ENCODE data around the gene PTPN2.
"Not testable (repeated sequence)": the region's sequence is repeated elsewhere in the genome, so short reads cannot be mapped to it uniquely, and the experiment has no call there.

Gene PTPN2

GRCh38 chr18:12883684-12884405, at the start of gene PTPN2:
PTPN2 (minus strand) TSS chr18:12884237; CDS start chr18:12884141, 96 bp downstream.
- DNase-seq = peak; percentile 94

- DNase-seq = no peak
Measured at GRCh38 chr18:12933327-12933726, 49.3 kb upstream of the PTPN2 start.

GRCh38 chr18:12930908-12931307, 46.9 kb upstream of the PTPN2 start:
- no peak for DNase-seq

GRCh38 chr18:12930376-12930775, 46.3 kb upstream of the PTPN2 start:
- no peak for DNase-seq

- DNase-seq = no peak
Measured at GRCh38 chr18:12929477-12930083, 45.5 kb upstream of the PTPN2 start.

GRCh38 chr18:12928641-12929040, 44.6 kb upstream of the PTPN2 start:
- no peak for DNase-seq

GRCh38 chr18:12928206-12928605, 44.2 kb upstream of the PTPN2 start:
- no peak for DNase-seq

GRCh38 chr18:12924616-12925015, 40.6 kb upstream of the PTPN2 start:
- no peak for DNase-seq

GRCh38 chr18:12922266-12922665, 38.2 kb upstream of the PTPN2 start:
- no peak for DNase-seq

- no peak for DNase-seq
Measured at GRCh38 chr18:12921178-12921577, 37.1 kb upstream of the PTPN2 start.

- no peak for DNase-seq
Measured at GRCh38 chr18:12911929-12912703, 28.1 kb upstream of the PTPN2 start.

- no peak for DNase-seq
Measured at GRCh38 chr18:12911025-12911928, 27.2 kb upstream of the PTPN2 start.

GRCh38 chr18:12908706-12909105, 24.7 kb upstream of the PTPN2 start:
- DNase-seq = no peak

- DNase-seq = no peak
Measured at GRCh38 chr18:12907258-12907925, 23.4 kb upstream of the PTPN2 start.

- no peak for DNase-seq
Measured at GRCh38 chr18:12906773-12907172, 22.7 kb upstream of the PTPN2 start.

GRCh38 chr18:12906119-12906518, 22.1 kb upstream of the PTPN2 start:
- DNase-seq = no peak

GRCh38 chr18:12904012-12904516, 20.0 kb upstream of the PTPN2 start:
- no peak for DNase-seq

- not testable (repeated sequence) for DNase-seq
Measured at GRCh38 chr18:12901208-12901607, 17.2 kb upstream of the PTPN2 start.

GRCh38 chr18:12896784-12897333, 12.8 kb upstream of the PTPN2 start:
- DNase-seq = not testable (repeated sequence)

- DNase-seq = no peak
Measured at GRCh38 chr18:12895626-12896025, 11.6 kb upstream of the PTPN2 start.

GRCh38 chr18:12895014-12895413, 11.0 kb upstream of the PTPN2 start:
- DNase-seq = no peak

- DNase-seq = no peak
Measured at GRCh38 chr18:12891561-12891960, 7.5 kb upstream of the PTPN2 start.

Measured in COR-L47 (cell line).